NK-92 treated with Interleukin-12 subunit alpha and Interleukin-12 subunit beta, amount 100 ng/mL, for 24 hours (cell line): ENCODE measurements around the gene GCK.

ENCODE experiments used
- DNase-seq: peaks from one replicate; lab custom pipeline; 2025; lab: John Stamatoyannopoulos, UW

The GCK gene

GRCh38 chr7:44155191-44156185, 33.8 kb downstream of the GCK start:
- no peak for DNase-seq

DNA sequence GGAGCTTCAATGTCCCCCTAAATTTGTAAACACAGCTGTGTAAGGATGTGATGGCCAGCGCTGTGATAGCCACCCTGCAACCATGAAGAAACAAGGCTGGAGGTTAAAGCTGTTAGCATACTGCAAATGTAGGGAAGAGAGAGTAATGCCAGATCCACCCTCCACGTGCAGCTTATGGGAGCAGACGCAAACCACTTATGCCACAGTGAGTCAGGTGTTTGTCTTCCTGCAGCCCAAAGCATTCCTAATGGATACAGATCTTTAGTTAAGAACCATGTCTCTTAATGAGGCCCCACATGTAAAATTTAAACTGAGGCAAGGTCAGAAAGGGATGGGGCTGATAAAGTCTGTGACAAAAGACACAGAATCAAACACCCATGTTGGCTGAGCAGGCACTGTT, 34.5 kb downstream of the GCK start:
- no peak for DNase-seq

GRCh38 chr7:44153948-44154335, 35.3 kb downstream of the GCK start:
- no peak for DNase-seq

DNA sequence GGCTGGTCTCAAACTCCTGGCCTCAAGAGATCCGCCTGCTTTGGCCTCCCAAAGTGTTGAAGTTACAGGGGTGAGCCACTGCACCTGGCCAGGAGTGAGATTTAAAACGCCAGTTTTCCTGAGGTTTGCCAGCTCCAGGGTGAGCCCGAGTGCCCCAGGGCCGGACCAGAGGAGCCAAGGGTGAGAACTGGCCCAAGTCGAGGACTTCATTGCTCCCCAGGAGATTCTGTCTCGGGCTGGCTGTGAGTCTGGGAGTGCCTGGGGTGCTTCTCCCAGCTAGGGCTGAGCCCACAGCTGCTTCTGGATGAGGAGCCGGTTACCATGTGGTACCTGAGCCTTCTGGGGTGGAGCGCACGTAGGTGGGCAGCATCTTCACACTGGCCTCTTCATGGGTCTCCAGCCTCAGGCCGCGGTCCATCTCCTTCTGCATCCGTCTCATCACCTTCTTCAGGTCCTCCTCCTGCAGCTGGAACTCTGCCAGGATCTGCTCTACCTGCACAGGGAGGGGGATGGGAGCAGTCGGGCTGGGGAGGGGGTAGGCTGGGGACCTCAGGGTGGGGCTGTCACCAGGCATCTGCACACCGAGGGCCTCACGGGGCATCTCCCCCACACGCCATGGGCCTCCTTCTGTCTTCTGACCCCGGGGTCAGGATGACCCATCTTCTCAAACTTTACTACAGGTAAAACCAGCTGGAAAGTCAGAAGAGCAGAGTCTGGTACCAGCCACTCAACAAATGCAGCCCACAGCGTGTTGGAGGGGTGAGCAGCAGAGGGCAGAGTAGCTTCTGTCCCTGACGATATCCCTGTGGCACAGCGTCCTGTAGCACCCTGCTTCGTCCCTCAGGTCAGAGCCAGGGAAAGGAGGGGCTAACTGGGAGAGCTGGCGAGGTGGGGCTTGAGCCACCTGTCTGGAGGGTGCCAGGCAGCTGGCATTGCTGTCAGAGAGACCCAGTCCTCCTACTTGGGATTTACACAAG, 36.0 kb downstream of the GCK start:
- DNase-seq = no peak

DNA sequence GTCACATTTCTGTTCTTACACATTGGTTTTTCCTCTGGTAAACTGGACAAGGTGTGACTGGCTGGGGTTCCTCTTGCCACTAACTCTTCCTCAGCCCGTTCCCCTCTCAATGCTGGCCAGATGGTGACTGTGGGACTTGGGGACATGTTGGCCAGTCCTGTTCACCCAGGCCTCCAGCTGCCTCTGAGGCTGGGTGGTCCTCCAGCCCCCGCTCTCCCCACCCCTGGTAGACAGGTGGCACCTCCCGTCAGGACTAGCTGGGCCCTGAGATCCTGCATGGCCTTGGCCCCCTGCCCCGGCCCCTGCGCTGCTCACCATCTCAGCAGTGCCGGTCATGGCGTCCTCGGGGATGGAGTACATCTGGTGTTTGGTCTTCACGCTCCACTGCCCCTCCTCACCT, 37.3 kb downstream of the GCK start:
- no peak for DNase-seq

DNA sequence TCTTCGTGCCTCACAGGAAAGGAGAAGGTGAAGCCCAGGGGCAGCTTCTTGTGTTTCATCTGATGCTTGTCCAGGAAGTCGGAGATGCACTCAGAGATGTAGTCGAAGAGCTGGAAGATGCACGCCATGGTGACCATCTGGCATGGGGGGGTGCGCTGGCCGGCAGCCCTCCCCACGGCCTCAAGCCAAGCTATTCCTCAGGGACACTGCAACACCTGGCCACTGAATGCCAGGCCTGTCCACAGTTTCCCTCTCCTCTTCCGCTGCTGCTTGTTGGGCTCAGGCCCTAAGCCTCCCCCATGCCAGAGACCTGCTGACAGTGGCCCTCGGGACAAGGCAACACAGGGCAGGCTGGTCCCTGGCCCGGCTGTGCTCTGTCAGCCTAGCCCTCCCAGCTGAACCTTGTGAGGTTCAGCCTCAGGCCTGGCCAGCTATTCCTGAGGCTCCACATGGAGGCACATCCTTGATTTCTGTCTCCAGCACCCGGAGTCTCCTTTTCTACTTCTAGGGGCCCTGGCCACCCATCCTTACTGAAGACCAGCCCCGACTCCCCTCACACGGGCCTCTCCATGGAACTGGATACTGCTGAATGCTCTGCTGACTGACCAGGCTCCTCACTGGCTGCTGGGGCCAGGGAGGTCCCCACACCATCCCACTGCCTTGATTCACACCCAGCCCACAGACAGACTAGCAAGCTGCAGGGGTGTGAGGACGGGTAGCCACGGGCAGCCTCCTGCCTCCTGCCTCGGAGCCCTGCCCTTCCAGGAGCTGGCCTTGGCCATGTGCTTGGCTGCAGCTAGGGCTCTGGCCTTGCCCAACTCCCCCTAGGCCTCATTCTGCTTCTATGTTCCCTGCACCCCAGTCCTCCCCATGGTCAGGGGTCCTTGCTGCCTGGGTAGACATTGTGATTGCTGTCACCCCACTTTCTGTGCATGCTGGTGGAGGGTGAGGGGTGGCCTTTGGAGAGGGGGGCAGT, 38.0 kb downstream of the GCK start:
- no peak for DNase-seq

DNA sequence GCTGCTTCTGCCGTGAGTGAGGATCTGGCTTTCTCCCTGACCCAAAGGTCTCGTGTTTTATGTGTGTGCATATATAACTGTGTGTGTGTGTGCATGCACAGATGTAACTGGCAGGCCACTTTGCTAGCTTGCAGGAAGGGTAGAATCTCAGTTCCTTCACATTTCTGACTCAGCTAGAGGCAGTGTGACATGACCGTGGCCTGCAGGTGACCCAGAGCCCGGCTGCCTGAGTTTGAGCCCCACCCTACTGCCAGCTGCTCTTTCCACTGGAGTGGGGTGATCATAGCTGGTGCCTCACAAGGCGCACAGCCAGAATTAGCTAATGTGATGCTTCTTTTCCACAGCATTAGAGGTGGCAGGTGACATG, 38.8 kb downstream of the GCK start:
- DNase-seq = no peak

GRCh38 chr7:44149571-44150465, 39.4 kb downstream of the GCK start:
- DNase-seq = no peak

DNA sequence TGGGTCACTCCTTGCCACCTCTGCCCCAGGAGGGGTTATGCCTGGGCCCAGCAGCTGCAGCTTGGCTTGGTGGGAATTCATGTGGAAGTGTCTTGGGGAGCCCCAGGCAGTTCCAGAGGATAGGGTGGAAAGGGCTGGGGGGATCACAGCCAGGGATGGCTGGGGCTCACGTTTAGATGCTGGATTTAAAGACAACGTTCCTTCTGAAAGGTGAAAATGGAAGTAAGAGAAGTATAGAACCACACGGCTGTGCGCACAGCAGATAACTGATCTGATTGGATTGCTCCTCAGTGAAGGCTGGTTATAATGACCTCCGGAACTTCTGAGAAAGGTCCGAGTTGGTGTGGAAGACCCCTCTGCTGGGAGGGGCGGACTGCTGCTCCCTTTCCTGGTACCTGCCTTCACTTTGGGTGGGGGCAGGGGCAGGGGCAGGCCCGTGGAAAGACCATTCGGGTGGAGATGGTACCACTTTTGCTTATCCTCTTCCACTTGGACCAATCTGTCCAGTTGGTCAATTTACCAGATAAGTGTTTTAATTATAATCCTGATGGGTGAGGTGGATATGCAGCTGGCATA, 40.2 kb downstream of the GCK start:
- DNase-seq = no peak

DNA sequence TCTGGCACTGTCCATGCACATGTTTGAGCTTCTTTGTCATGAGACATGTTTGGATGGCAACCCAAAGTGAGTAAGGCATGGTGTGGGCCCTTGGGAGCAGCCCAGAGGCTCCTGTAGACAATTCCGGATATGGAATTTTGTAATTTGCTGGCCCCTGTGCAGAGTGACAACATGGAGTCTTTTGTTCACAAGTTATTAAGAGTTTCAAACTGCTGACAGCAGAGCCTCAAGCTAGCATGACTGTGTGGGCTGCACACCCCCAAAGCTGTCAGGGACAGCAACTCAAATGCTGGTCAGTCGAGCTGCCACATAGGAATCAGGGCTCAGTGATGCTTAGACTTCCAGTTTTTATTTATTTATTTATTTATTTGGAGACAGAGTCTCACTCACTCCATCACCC, 41.1 kb downstream of the GCK start:
- DNase-seq = no peak

DNA sequence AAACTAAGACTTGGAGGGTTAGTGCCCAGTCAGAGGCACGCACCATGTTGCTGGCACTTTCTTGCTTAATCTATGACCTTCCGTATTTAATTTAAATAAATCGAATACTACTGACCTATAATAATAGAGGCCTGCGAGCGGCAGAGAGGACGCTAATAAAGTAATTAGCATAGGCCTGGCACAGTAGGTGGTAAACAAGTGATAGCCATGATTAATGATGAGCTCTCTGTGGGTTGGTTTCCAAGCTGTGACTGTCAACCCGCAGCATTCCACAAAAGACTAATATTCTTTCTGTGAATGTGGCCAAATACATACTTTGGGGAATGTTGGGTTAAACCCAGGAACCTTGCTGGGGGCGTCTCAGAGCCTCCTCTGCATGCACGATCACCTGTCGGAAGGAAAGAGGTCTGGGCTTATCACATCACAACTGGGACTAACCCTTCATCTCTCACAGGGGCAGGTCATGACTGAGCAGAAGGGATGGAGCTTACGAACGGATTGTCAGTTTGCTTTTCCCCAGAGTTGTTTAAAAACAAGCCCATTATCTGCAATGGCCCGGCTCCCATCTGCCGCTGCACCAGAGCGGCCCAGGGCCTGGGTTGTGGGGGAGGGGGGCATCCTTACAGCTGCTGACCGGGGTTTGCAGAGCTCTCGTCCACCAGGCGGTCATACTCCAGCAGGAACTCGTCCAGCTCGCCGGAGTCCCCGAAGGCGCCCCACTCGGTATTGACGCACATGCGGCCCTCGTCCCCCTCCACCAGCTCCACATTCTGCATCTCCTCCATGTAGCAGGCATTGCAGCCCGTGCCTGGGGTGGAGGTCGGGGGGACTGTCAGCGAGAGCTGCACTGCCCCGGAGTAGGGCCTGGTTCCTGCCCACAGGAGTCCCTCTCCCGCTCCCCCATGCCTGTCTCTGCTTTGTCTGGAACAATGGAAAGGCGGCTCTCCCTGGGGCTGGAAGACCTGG, 41.9 kb downstream of the GCK start:
- no peak for DNase-seq

- DNase-seq = no peak
Measured at GRCh38 chr7:44145969-44146911, 43.0 kb downstream of the GCK start.

- no peak for DNase-seq
Measured at GRCh38 chr7:44145479-44145968, 43.7 kb downstream of the GCK start.

DNA sequence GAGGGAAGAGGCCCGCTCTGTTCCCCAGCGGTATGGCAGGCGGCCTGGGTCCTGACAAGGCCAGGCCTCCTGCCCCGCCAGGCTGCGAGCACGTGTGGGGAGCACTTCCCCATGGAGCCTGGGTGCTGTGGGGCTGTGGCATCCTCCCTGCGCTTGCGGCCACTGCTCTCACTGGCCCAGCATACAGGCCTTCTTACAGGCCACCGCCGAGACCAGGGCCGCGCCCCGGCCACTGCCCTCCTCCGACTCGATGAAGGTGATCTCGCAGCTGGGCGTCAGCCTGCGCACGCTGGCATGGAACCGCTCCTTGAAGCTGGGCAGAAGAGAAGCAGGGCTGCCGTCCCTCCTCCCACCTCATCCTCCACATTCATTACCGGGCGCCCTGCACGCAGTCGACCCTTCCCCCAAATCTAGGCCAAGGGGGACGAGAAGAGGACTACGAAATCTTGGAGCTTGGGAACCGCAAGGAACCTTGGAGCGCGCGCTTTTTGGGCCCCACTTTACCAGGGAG, 44.2 kb downstream of the GCK start:
- no peak for DNase-seq

DNA sequence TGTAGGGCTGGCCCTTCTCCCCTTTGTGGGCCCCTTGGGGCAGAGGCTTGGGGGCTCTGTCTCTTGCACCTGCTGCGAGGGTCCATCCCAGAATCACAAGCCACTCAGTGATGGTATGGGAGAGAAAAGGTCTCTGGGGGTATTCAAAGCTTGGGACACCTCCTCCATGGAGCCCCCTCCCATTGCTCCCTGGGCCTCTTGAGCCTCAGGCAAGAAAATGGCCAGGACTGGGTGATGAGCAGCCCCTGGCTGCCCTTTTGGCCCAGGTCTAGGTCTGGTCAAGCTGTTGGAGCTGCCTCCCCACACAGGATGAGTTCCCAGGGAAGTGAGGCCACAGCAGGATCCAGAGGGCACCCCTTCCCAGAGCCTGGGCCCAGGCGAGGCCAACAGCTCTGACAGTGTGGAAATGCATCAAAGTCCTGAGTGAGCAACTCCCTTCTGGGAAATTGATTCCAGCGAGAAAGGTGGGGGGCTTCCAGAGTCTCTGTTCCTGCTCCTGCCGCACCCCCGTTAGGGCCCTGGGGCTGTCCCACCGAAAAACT, 44.7 kb downstream of the GCK start:
- DNase-seq = no peak

- no peak for DNase-seq
Measured at GRCh38 chr7:44143646-44144250, 45.5 kb downstream of the GCK start.

- no peak for DNase-seq
Measured at GRCh38 chr7:44142028-44142427, 47.2 kb downstream of the GCK start.
